Upper lobe of left lung (tissue), 4 donors: ENCODE data around the gene ZBTB16.

Experiments used
- EP300 ChIP-seq, 4 donors: sonication (generic); formaldehyde crosslinking; IDR thresholded peaks; one replicate each; pipeline ENCODE4 v1.5.1; 2017; ENCODE audit warnings: antibody characterized with exemption in 4 of 4, control low read depth in 2 of 4
- POLR2A ChIP-seq, 4 donors: fragments of 450-650 bp; IDR thresholded peaks; one replicate each; pipeline ENCODE4 v1.5.1; 2016 to 2017; ENCODE audit warnings: antibody characterized with exemption in 4 of 4, mild to moderate bottlenecking in 2 of 4
- POLR2AphosphoS5 ChIP-seq, 2 donors: sonication (generic); formaldehyde crosslinking; IDR thresholded peaks; one replicate each; pipeline ENCODE4 v1.5.1; 2017; ENCODE audit warnings: antibody characterized with exemption in 2 of 2
- TF ChIP-seq, protein P1 (sequence below), 6 experiments: fragments of 450-650 bp in 4 of 6; fragments of 200-600 bp in 2 of 6; sonication (generic) in 2 of 6; IDR thresholded peaks; one replicate each; pipeline ENCODE4 v1.5.1; 2016 to 2019; ENCODE audit warnings: antibody characterized with exemption in 6 of 6

DNA sequence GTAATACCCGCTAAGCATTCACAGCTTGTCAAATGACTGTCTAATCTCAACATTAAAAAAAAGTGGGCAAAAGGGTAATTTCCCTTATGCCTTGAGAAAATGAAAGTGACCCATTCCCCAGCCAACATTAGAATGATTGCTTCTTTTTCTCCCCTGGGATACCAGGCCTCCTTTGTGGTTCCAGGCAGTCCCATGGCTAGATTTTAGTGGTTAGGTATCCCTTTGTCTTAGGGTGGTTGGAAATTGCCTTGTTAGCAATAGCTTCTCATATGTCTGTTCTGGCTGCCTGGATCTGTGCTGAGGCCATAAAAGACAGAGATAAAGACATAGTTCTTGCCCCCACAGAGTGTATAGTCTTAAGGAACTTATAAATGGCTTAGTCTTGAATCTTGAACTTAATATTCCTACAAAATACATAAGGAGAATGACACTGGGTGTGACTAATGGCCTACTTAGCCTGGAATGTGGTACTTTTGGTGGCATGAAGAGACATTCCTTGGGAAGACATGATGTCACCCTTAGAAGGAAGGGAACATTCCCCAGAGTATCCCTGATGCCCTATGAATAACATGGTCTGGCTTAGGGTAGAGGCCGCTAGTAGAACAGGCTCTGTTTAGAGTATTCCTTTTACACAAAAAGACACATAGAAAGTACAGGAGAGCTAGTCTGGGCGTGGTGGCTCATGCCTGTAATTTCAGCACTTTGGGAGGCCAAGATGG is 90.3 kb downstream of the ZBTB16 start:
- TF ChIP-seq, protein P1, sequence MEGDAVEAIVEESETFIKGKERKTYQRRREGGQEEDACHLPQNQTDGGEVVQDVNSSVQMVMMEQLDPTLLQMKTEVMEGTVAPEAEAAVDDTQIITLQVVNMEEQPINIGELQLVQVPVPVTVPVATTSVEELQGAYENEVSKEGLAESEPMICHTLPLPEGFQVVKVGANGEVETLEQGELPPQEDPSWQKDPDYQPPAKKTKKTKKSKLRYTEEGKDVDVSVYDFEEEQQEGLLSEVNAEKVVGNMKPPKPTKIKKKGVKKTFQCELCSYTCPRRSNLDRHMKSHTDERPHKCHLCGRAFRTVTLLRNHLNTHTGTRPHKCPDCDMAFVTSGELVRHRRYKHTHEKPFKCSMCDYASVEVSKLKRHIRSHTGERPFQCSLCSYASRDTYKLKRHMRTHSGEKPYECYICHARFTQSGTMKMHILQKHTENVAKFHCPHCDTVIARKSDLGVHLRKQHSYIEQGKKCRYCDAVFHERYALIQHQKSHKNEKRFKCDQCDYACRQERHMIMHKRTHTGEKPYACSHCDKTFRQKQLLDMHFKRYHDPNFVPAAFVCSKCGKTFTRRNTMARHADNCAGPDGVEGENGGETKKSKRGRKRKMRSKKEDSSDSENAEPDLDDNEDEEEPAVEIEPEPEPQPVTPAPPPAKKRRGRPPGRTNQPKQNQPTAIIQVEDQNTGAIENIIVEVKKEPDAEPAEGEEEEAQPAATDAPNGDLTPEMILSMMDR (IDR thresholded peaks at IDR 0.05), result no peak
- TF ChIP-seq EP300 (IDR thresholded peaks at IDR 0.05) (peak in 1 of 4 donors; percentile 67), POLR2AphosphoS5 (IDR thresholded peaks at IDR 0.05) (peak in 1 of 2 donors; percentile 33), POLR2A (IDR thresholded peaks at IDR 0.05) (no peak)
